ENCODE results near the gene EHF.

GRCh38 chr11:34636127-34636526 lies 15.2 kb downstream of the EHF start:
- TF ChIP-seq CTCF (IDR thresholded peaks at IDR 0.05) (no peak), POLR2AphosphoS5 (IDR thresholded peaks at IDR 0.05) (no peak)

Data from gastroesophageal sphincter (tissue), 3 donors.